Hepatocyte (in vitro differentiated cells): ENCODE measurements around the gene WDCP. TPM values are rescaled to one million over a fixed set of nuclear protein-coding genes. Genes with fewer than 3 reads are reported as not detected.

ENCODE experiments used
- DNase-seq: peaks from one replicate; pipeline ENCODE4 v3.0.0-alpha.2; 2016; ENCODE audit warnings: low spot score
- H2AFZ ChIP-seq: fragments of 200-600 bp; sonication (generic); 2 replicates; pipeline ENCODE4 v1.6.0; 2016; ENCODE audit warnings: antibody characterized with exemption, mild to moderate bottlenecking
- H3K27ac ChIP-seq: fragments of 200-600 bp; sonication (generic); 2 replicates; pipeline ENCODE4 v1.5.1; 2016; ENCODE audit warnings: mild to moderate bottlenecking
- H3K27me3 ChIP-seq: fragments of 200-600 bp; sonication (generic); 2 replicates; pipeline ENCODE4 v1.6.1; 2016
- H3K36me3 ChIP-seq: fragments of 200-600 bp; sonication (generic); replicated peaks from 2 replicates; pipeline ENCODE4 v1.5.1; 2016; ENCODE audit warnings: low read depth; ENCODE audit not compliant: insufficient read depth
- H3K4me1 ChIP-seq: fragments of 200-600 bp; sonication (generic); 2 replicates; pipeline ENCODE4 v1.5.1; 2016; ENCODE audit warnings: mild to moderate bottlenecking, moderate library complexity; ENCODE audit not compliant: insufficient read depth
- H3K4me2 ChIP-seq: fragments of 200-600 bp; sonication (generic); 2 replicates; pipeline ENCODE4 v1.6.0; 2016
- H3K4me3 ChIP-seq: fragments of 200-600 bp; sonication (generic); 2 replicates; pipeline ENCODE4 v1.5.1; 2016; ENCODE audit warnings: mild to moderate bottlenecking
- H3K79me2 ChIP-seq: fragments of 200-600 bp; sonication (generic); 2 replicates; pipeline ENCODE4 v1.6.0; 2017; ENCODE audit warnings: mild to moderate bottlenecking
- H3K9me2 ChIP-seq: fragments of 200-600 bp; sonication (generic); replicated peaks from 2 replicates; pipeline ENCODE4 v1.6.0; 2017; ENCODE audit warnings: mild to moderate bottlenecking; ENCODE audit not compliant: insufficient read depth
- H3K9me3 ChIP-seq: fragments of 200-600 bp; sonication (generic); 2 replicates; pipeline ENCODE4 v1.5.1; 2016; ENCODE audit warnings: low read depth, mild to moderate bottlenecking
- H4K20me1 ChIP-seq: fragments of 200-600 bp; sonication (generic); 2 replicates; pipeline ENCODE4 v1.6.0; 2016; ENCODE audit warnings: mild to moderate bottlenecking; ENCODE audit not compliant: insufficient read depth, poor library complexity, severe bottlenecking
- CTCF ChIP-seq: fragments of 200-600 bp; sonication (generic); IDR thresholded peaks from 2 replicates; pipeline ENCODE4 v1.5.1; 2016; ENCODE audit warnings: antibody characterized with exemption, mild to moderate bottlenecking; ENCODE audit not compliant: poor library complexity
- EZH2 ChIP-seq: fragments of 200-600 bp; sonication (generic); IDR thresholded peaks from 2 replicates; pipeline ENCODE4 v1.6.1; 2016; ENCODE audit warnings: antibody characterized with exemption, mild to moderate bottlenecking, borderline replicate concordance
- EZH2phosphoT487 ChIP-seq: fragments of 200-600 bp; sonication (generic); IDR thresholded peaks from one replicate; pipeline ENCODE4 v1.6.1; 2018; ENCODE audit warnings: antibody characterized with exemption, mild to moderate bottlenecking, low read depth, moderate library complexity; ENCODE audit not compliant: unreplicated experiment, severe bottlenecking
- WGBS: methylation state at CpG from one replicate; pipeline ENCODE4 v1.1.6; 2016; ENCODE audit warnings: low lambda C conversion rate; ENCODE audit errors: missing lambda C conversion rate; 5-methylcytosine and 5-hydroxymethylcytosine counted together
- polyA plus RNA-seq: library from polyadenylated mRNA; unstranded; fragments of >200 nt; fragmentation: Nextera tagmentation; extraction: Ambion mirVana; gene quantifications from 2 replicates; pipeline ENCODE4 v1.2.1, GENCODE V29; 2016
- total RNA-seq: library from RNA; depleted of rRNA; stranded (reverse); fragments of >200 nt; gene quantifications from 2 replicates; pipeline ENCODE4 v1.2.3, GENCODE V29; 2014

The WDCP gene
- total and polyA plus RNA-seq, 2 experiments from 2014 or later = 2.4 to 6.0 TPM

- peaks cover 8% of the 10 kb centered on the region for H3K4me1 ChIP-seq
- no peak overlapping the region for H2AFZ ChIP-seq
- no peaks in the 10 kb centered on the region for H3K9me2 ChIP-seq
- no peak overlapping the region for H3K4me3 ChIP-seq
- no peaks in the 10 kb centered on the region for H3K9me3 ChIP-seq
- 76% methylated on average over 9 of the region's 9 CpGs for WGBS
- H3K4me2 ChIP-seq = no peak overlapping the region
- no peaks in the 10 kb centered on the region for H4K20me1 ChIP-seq
- TF ChIP-seq EZH2 (no peak), CTCF (no peak), EZH2phosphoT487 (no peak)
- no peaks in the 10 kb centered on the region for H3K36me3 ChIP-seq
- H3K27me3 ChIP-seq = peaks cover 34% of the 10 kb centered on the region
- no peak for DNase-seq
- no peak overlapping the region for H3K27ac ChIP-seq
- no peaks in the 10 kb centered on the region for H3K79me2 ChIP-seq
Observed at GRCh38 chr2:24012521-24013188, 34.5 kb downstream of the WDCP start.

GRCh38 chr2:24011250-24012104, 35.7 kb downstream of the WDCP start:
- H3K27ac ChIP-seq = no peak overlapping the region
- no peaks in the 10 kb centered on the region for H3K9me2 ChIP-seq
- H3K79me2 ChIP-seq = no peaks in the 10 kb centered on the region
- TF ChIP-seq CTCF (no peak), EZH2phosphoT487 (no peak), EZH2 (no peak)
- no peak for DNase-seq
- no peaks in the 10 kb centered on the region for H3K36me3 ChIP-seq
- H2AFZ ChIP-seq = no peak overlapping the region
- H3K27me3 ChIP-seq = peaks cover 34% of the 10 kb centered on the region
- 89% methylated on average over 7 of the region's 7 CpGs for WGBS
- no peaks in the 10 kb centered on the region for H4K20me1 ChIP-seq
- H3K4me2 ChIP-seq = no peak overlapping the region
- no peaks in the 10 kb centered on the region for H3K9me3 ChIP-seq
- H3K4me3 ChIP-seq = no peak overlapping the region
- H3K4me1 ChIP-seq = peaks cover 8% of the 10 kb centered on the region

- peak overlapping the region; percentile 95 for H3K4me2 ChIP-seq
- no peaks in the 10 kb centered on the region for H4K20me1 ChIP-seq
- peaks cover 5% of the 10 kb centered on the region for H3K4me1 ChIP-seq
- no peak overlapping the region for H3K27ac ChIP-seq
- no peaks in the 10 kb centered on the region for H3K9me2 ChIP-seq
- no peaks in the 10 kb centered on the region for H3K36me3 ChIP-seq
- no peak for TF ChIP-seq CTCF
- no peak for DNase-seq
- WGBS = 79% methylated on average over 36 of the region's 37 CpGs
- H3K79me2 ChIP-seq = no peaks in the 10 kb centered on the region
- H3K27me3 ChIP-seq = peaks cover 34% of the 10 kb centered on the region
- H2AFZ ChIP-seq = no peak overlapping the region
- no peak overlapping the region for H3K4me3 ChIP-seq
- H3K9me3 ChIP-seq = no peaks in the 10 kb centered on the region
Observed at GRCh38 chr2:24010477-24011249, 36.5 kb downstream of the WDCP start.
